ENCODE data around the gene SLC17A7.

Gene SLC17A7

DNA sequence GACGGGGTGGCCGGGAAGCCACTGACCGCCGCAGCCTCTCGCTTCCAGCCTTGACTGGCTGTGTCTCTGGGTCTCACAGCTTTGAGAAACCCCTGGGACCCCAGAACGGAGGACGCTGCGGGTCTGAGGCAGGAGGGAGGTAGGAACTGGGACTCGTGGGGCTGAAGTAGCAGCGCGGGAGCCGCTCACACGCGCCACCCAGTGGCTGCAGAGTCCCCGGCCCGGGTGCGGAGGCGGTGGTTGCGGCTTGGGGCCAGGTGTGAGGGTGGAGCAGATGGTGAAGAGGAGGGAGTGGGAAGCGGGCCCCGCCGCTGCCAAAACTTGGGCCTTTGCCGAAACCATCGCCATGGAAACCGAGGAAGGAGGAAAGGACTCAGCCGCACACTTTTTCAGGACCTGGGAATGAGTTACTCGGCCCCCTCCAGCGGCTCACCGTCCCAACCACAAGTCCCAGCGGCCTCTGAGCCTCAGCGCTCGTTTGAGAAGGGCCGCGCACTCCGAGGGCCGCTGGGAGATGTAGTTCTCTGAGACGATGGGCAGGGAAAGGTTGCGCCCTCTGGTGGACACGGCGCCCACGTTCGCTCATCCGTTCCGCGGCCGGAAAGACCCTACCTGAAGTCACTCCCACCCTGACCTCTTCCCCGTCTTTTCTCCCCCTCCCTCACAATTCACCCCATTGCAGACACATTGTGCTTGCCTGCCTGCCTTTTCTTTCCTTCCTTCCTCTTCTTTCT, 2.2 kb upstream of the SLC17A7 start:
- peak; percentile 97 for DNase-seq

DNA sequence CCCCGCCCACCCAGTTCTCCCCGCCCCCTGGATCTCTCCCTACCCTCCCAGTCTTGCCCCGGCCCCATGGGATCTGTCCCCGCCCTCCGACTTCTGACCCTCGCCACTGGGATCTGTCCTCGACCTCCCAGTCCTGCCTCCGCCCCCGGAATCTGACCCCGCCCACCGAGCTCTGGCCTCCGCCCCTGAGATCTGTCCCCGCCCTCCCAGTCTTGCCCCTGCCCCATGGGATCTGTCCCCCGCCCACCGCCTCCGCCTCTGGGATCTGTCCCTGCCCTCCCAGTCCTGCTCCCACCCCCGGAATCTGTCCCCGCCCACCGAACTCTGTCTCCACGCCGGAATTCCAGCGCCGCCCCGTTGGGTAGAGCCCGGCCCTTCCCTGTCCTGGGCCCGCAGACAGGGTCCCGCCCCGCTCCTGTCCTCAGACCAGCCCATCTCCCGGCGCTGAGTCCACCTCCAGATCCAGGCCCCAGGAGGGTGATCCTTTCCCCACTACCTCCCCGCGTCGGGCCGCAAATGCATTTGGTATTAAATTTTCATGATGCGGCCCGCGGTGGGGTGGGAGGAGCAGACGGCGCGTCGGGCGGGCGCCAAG, 1.5 kb upstream of the SLC17A7 start:
- DNase-seq, result peak; percentile 64

- no peak for DNase-seq
Measured at GRCh38 chr19:49442354-49442753, 1.0 kb upstream of the SLC17A7 start.

GRCh38 chr19:49441960-49442350, 628 bp upstream of the SLC17A7 start:
- no peak for DNase-seq

DNA sequence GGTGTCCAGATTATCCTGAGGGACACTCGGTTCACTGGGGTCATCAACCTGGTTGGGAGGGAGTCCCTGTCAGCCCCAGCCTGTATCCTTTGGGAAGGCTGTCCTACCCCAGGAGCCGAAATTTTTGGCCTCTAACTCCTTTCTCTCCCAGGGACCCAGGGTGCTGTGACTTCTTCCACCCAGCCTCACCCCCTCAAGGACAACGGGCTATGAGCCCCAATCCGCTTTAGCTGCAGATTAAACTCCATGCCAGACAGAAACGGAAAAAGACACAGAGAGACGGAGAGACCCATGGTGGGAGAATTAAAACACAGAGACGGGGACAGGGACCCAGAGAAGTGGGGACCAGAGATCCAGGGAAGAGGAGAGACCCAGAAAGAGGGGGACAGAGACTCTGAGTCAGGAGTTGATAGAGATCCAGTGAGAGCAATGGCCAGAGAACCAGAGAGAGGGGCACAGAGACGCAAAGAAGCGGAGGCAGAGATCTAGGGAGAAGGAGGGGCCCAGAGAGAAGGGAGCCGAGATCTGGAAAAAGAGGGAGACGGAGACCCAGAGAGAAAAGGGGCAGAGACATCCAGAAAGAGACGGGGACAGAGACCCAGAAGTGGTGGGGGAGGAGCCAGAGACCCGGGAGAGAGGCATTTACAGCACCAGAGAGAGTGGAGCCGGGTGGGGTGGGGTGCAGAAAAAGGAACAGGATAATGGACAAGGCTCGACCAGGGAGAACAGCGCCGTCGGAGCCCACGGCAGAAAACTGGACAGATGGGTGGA, 703 bp downstream of the SLC17A7 start:
- DNase-seq, result no peak

DNA sequence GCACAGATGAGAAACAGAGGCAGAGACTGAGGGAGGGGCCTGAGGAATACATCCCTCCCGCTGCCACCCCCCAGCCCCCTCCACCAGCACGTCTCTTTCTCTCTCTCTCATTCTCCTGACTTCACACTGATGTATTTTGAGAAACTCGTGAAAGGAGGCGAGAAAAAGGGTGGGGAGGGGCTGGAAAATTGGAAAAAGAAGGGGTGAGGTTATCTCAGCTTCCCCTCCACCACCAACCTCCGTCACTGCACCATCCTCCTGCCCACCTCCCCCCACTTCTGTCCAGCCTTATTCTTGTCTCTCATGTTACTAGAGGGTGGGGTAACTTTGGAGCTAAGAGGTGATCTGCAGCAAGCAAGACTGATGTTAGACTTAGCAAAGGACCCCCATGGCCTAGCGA, 1.5 kb downstream of the SLC17A7 start:
- DNase-seq, result no peak

DNA sequence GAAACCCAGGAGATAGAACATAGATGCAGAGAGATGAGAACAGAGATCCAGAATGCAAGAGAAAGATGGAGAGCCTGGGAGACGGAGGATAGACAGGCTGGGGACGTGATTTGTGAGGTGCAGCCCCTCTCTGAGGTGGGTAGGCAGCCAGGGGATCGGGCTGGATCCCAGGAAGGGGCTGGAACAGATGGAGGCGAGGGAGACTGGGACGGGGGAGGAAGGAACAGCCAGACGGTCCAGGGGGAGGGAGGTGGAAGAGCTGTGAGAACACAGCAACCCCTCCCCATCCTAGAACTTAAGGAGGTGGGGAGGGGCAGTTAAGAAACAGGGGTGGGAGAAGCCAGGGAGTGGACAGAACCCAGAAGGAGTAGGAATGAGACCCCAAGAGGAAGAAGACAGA, 3.1 kb downstream of the SLC17A7 start:
- no peak for DNase-seq

DNA sequence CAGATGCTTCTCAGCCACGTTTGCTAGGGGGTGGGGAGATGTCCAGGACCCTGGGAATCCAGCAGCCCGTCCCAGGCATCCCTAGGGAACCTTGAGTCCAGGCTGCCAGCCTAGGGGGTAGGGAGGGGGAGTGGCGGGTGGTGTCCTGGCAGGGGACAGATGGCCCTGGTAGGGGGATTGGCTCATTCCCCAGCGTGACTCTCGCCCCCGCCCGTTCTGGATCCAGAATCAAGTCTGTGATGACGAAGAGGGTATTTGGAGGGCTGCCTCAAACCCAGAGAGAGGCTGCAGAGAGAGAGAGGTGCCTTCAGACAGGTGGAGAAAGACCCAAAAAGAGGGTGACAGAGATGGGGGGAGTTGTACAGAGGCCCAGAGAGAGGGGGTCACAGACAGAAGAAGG, 4.1 kb downstream of the SLC17A7 start:
- DNase-seq, result no peak

GRCh38 chr19:49436381-49437017, 4.8 kb downstream of the SLC17A7 start:
- no peak for DNase-seq

GRCh38 chr19:49435670-49436069, 5.7 kb downstream of the SLC17A7 start:
- no peak for DNase-seq

- no peak for DNase-seq
Measured at GRCh38 chr19:49434907-49435583, 6.3 kb downstream of the SLC17A7 start.

DNA sequence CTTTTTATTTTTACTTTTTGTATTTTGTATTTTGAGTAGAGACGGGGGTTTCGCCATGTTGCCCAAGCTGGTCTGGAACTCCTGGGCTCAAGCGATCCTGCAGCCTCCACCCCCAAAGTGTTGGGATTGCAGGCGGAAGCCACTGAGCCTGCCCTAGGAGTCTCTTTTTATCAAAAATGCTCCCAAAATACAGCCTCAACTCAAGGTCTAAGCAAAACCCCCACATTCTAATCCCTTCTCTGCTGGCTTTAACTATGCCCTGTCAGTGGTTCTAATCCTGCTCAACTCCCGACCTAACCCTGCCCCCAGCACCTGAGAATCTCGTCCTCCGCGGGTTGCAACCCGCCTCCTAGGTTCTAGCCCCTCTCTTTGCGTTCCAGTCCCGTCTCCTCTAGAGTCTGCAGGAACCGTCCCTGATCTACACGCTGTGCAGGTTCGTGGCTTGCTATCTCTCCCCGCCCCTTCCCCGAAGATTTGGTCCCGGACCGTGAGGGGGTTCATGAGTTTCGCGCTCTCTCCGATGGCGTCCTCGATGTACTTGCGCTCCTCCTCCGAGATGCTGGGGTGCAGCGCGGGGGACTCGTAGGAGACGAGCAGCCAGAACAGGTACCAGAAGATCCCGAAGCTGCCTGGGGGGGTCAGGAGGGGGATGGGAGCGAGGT, 8.0 kb downstream of the SLC17A7 start:
- no peak for DNase-seq

DNA sequence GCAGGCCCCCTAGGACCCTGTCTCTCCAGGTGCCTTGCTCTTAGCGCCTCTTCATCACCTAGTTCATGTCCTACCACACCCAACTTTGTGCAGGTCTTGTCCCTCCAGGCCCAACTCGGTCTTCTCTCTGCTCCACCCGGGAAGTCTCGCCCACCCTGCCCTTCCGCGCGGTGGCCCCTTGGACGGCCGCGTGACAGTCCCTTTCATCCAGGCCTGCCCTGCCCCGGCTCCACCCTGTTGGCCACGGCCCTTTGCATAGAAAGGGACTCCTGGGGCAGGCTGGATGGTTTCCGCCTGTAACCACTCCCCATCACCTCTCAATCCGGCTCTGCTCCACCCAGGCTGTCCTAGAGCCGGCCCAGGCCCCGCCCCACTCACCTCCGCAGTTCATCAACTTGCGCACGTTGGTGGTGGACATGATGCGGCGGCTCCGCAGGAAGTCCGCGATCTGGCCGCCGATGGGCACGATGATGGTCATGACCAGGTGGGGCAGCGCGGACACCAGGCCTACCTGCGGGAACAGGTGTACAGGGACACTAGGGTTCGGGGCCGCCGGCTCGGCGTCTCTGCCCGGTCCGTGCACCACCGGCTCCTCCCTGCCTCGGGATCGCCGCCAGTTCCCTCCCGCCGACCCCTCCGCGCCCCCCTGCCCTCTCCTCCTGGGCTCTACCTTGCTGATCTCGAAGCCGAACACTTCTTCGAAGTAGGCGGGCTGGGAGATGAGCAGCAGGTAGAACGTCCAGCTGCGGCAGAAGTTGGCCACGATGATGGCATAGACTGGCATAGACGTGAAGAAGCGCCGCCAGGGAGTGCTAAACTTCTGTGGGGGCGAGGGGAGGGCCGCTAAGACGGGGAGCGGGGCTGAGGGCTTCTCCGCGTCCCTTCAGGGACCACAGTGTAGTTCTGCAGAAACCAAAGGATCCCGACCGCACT, 8.9 kb downstream of the SLC17A7 start:
- DNase-seq, result no peak

DNA sequence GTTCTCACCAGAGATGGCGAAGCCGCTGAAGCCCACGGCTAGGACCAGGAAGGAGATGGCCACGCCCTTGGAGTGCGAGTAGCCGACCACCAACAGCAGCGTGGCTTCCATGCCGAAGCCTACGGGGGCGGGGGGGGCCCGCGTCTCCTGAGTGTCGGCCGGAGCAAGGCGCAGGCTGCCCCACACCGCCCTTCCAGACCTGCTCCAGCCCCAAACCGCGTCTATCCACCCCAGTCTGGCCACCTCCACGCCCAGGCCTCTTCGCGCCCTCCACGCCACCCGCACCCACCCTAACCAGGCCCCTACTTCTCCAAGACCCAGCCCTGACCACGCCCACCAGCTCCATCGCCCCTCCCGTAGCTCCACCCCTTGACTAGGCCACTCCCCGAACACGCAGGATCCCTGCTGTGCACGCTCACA, 10.0 kb downstream of the SLC17A7 start:
- DNase-seq, result no peak

DNA sequence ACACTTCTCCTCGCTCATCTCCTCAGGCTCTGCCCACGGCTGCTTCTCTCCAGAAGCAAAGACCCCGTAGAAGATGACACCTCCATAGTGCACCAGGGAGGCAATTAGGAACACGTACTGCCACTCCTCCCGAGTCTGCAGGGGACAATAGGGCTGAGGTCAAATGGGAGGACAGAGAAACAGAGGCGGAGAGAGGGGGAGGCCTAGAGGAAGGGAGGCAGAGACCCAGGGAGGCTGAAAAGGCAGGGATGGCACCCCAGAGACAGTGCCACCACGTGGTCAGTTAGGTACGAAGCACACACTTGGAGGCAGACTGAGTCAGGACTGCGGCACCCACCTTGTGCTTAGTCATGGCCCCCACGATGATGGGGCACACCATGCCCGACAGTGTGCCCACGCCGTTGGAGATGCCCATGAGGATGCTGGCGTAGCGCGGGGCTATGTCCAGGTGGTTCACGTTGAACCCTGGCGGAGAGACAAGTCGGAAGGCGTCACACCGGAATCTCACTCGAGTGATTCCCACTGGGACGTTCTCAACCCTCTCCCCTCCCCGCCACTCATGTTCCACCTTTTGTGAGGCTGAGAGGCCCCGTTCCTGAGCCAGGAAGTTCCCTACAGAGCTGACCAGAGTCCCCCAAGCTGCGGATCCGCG, 10.5 kb downstream of the SLC17A7 start:
- DNase-seq, result no peak

DNA sequence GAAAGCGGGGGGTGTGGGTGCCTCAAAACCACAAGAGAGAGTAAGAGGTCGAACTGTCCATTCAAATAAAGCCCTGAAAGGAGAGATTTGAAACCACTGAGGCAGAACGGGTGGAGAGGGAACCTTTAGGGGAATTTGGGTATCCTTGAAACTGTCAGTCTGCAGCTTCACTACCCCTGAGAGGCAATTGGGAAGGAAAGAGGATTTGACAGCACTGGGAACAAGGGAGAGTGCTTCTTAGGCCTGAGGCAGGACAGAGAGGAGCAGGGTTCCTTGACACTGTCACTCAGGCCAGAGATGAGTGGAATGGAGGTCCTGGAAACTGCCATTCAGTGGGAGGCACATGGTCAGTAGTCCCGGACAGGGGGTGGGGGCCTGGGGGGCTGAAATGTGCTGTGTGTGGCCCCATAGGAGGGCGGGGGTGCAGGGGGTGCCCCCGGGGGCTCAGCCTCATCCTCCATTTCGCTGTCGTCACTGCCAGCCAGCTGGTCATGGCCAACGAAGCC, 11.1 kb downstream of the SLC17A7 start:
- DNase-seq, result no peak

DNA sequence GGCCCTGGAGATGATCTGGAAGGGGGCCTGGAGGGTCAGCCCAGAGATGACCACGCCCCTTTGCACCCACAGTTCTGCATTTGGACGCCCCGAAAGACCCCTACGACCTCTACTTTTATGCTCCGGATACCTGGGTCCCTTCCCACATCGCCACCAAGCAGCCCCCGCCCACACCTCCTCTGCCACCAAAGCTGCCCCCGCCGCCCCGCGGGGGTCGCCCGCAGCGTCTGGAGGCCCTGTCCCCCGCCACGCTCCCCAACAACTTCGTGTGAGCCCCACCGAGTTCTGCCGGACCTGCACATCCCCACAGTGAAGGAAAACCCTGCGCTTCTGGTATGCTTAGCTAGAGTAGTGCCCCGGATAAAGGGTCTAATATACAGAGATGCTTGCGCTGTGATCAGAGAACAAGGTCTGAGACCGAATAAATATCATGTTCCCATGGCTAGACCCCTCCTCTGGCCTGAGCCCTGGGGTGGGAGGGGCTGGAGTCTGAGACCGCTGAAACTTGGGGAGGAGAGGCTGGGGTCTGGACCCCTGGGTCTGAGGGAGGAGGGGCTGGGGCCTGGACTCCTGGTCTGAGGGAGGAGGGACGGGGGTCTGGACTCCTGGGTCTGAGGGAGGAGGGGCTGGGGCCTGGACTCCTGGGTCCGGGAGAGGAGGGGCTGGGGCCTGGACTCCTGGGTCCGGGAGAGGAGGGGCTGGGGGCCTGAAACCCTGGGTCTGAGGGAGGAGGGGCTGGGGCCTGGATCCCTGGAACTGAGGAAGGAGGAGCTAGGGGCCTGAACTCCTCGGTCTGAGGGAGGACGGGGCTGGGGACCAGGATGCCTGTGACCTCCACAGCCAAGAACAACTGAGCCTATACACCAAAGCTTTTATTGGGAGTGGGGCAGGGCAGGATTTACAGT, 12.5 kb downstream of the SLC17A7 start:
- DNase-seq, result no peak

GRCh38 chr19:49427855-49428546, 13.3 kb downstream of the SLC17A7 start:
- no peak for DNase-seq

DNA sequence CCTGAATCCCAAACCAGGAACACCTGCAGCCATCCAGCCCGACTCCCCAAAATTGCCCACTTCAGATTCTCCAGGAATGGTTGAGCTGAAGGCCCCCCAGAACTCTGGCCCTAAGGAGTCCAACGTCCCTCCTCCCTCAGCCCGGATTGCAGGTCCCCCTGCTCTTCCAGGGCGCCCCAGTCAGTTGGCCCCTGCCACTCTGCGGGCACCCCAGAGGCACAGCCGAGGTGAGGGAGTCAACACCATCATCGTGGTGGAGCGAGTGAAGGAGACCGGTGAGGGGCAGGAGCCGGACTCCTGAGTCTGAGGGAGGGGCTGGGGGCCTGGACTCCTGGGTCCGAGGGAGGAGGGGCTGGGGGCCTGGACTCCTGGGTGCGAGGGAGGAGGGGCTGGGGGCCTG, 14.0 kb downstream of the SLC17A7 start:
- no peak for DNase-seq
